Esophagus squamous epithelium (tissue), 5 donors: ENCODE measurements around the gene MBLAC1. TPM values are rescaled to one million over a fixed set of nuclear protein-coding genes. Genes with fewer than 3 reads are reported as not detected.

Source experiments
- DNase-seq: peaks from one replicate; lab custom pipeline; 2025; lab: John Stamatoyannopoulos, UW
- H3K27ac ChIP-seq, 4 donors: fragments of 200-600 bp; sonication (generic); one replicate each; pipeline ENCODE4 v1.5.1; 2016 to 2019; ENCODE audit warnings: mild to moderate bottlenecking in 1 of 4
- H3K27me3 ChIP-seq, 4 donors: fragments of 200-600 bp; sonication (generic); 1 replicate in 3 of 4; 2 replicates in 1 of 4; pipeline versions ENCODE4 v1.5.1 to v1.6.0; 2017 to 2021; ENCODE audit warnings: antibody characterized with exemption in 1 of 4
- H3K36me3 ChIP-seq, 3 donors: fragments of 200-600 bp; sonication (generic); one replicate each; pipeline ENCODE4 v1.5.1; 2016 to 2019
- H3K4me1 ChIP-seq, 3 donors: fragments of 200-600 bp; sonication (generic); one replicate each; pipeline ENCODE4 v1.5.1; 2017 to 2019
- H3K4me3 ChIP-seq, 4 donors: fragments of 200-600 bp; sonication (generic); 1 replicate in 3 of 4; 2 replicates in 1 of 4; pipeline ENCODE4 v1.5.1; 2016 to 2019; ENCODE audit warnings: mild to moderate bottlenecking in 2 of 4, moderate library complexity in 1 of 4
- H3K9me3 ChIP-seq, 3 donors: fragments of 200-600 bp; sonication (generic); one replicate each; pipeline ENCODE4 v1.5.1; 2016 to 2019
- POLR2A ChIP-seq, 4 donors: fragments of 450-650 bp; IDR thresholded peaks; one replicate each; pipeline ENCODE4 v1.6.1; 2017; ENCODE audit warnings: antibody characterized with exemption in 4 of 4, mild to moderate bottlenecking in 4 of 4, moderate library complexity in 3 of 4
- whole genome bisulfite sequencing, 2 donors: methylation state at CpG; one replicate each; pipeline ENCODE4 v1.1.5; 2018; 5-methylcytosine and 5-hydroxymethylcytosine counted together
- intact Hi-C: fragments of 100-400 bp; cut with DNase I; formaldehyde crosslinking; loops from one replicate; pipeline ENCODE4 v1.15.0; 2022
- total RNA-seq, 4 donors: library from RNA; depleted of rRNA; stranded (reverse); fragments of >200 nt; gene quantifications; one replicate each; pipeline ENCODE4 v1.1.0, GENCODE V29; 2016
- TF ChIP-seq, protein P1 (sequence below), 6 experiments: fragments of 450-650 bp in 4 of 6; fragments of 200-600 bp in 2 of 6; sonication (generic) in 2 of 6; IDR thresholded peaks; one replicate each; pipeline ENCODE4 v1.5.1; 2016 to 2019; ENCODE audit warnings: antibody characterized with exemption in 6 of 6, mild to moderate bottlenecking in 4 of 6, moderate library complexity in 4 of 6
- donor health status: DM: yes; HTN: yes; CAD: no.

MBLAC1 gene
- total RNA-seq, 4 donors from 2014 or later, result 2.1 to 6.7 (median 2.9) TPM

DNA sequence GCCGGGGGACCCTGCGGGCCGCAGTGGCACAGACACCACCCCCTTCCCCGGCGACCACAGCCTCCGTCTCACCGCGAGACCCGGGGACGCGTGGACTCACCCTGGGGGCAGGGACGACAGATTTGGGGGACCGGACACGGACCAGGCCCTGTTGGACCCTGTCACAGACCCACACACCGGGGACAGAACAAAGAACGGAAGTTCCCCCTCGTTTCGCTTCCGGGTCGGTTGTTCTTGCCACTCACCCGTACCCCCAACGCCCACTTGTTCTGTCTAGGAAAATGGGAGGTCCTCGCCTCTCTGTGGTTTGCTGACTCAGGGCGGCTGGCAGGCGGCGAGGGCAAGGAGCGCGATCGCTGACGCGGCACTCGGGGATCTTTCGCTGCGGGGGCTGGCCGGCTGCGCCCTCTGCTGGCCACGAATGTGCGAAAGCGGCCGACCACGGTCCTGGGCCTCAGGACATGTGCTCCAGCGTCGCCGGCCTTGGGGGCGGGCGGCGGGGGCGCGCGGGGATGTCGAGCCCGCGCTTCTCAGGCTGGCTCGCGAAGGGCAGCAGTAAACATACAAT is 45.1 kb upstream of the MBLAC1 start, which contains the start of gene ZNF3:
TSS of gene ZNF3 (minus strand) at position 189 of the 568 bp plus-strand sequence. CDS start 4,366 bp downstream, outside the sequence.
- H3K4me1 ChIP-seq, result peaks cover 5 to 43% (median 24%) of the 10 kb centered on the region in 3 donors
- H3K36me3 ChIP-seq, result peaks cover 0 to 34% (median 7%) of the 10 kb centered on the region in 3 donors
- TF ChIP-seq POLR2A (IDR thresholded peaks at IDR 0.05), result peak in 3 of 4 donors; percentile 6 to 61 (median 61)
- TF ChIP-seq, protein P1, sequence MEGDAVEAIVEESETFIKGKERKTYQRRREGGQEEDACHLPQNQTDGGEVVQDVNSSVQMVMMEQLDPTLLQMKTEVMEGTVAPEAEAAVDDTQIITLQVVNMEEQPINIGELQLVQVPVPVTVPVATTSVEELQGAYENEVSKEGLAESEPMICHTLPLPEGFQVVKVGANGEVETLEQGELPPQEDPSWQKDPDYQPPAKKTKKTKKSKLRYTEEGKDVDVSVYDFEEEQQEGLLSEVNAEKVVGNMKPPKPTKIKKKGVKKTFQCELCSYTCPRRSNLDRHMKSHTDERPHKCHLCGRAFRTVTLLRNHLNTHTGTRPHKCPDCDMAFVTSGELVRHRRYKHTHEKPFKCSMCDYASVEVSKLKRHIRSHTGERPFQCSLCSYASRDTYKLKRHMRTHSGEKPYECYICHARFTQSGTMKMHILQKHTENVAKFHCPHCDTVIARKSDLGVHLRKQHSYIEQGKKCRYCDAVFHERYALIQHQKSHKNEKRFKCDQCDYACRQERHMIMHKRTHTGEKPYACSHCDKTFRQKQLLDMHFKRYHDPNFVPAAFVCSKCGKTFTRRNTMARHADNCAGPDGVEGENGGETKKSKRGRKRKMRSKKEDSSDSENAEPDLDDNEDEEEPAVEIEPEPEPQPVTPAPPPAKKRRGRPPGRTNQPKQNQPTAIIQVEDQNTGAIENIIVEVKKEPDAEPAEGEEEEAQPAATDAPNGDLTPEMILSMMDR (IDR thresholded peaks at IDR 0.05), result peak; percentile 95 to 98 (median 96)
- no peaks in the 10 kb centered on the region for H3K27me3 ChIP-seq
- no peaks in the 10 kb centered on the region for H3K9me3 ChIP-seq
- peak within 1 kb of the TSS; percentile 89 to 94 (median 90) for H3K27ac ChIP-seq
- peak; percentile 94 for DNase-seq
- peak within 1 kb of the TSS; percentile 89 to 98 (median 94) for H3K4me3 ChIP-seq
- WGBS, 2 donors, result 0 to 1% methylated on average over 16 to 31 of the region's 55 CpGs
- intact Hi-C loops, result no loop called here

DNA sequence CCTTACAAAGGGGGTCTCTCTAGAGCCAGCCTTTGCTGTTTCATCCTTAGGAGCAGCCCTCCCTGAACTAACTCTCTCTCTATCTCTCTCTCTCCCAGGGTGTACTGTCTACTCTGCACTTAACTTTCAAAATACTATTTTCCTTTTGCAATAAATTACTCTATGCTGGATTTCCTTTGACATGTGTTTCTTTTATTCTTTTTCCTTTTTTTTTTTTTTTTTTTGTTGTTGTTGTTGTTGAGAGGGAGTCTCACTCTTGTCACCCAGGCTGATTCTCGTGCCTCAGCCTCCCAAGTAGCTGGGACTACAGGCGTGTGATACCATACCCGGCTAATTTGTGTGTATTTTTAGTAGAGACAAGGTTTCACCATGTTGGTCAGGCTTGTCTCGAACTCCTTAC is 43.8 kb upstream of the MBLAC1 start:
- no peaks in the 10 kb centered on the region for H3K9me3 ChIP-seq
- intact Hi-C loops, result no loop called here
- no peaks in the 10 kb centered on the region for H3K27me3 ChIP-seq
- DNase-seq, result no peak
- no peak overlapping the region for H3K4me3 ChIP-seq
- 59 to 67% methylated on average over 3 to 4 of the region's 4 CpGs for WGBS, 2 donors
- peak overlapping the region in 3 of 4 donors; percentile 57 to 94 (median 89) for H3K27ac ChIP-seq
- TF ChIP-seq, protein P1 (IDR thresholded peaks at IDR 0.05), result no peak
- TF ChIP-seq POLR2A (IDR thresholded peaks at IDR 0.05), result no peak
- peaks cover 5 to 47% (median 25%) of the 10 kb centered on the region in 3 donors for H3K4me1 ChIP-seq
- H3K36me3 ChIP-seq, result peaks cover 0 to 20% (median 0%) of the 10 kb centered on the region in 3 donors

GRCh38 chr7:100085515-100085914 is 41.3 kb upstream of the MBLAC1 start:
- no peak for DNase-seq
- H3K27me3 ChIP-seq, result no peaks in the 10 kb centered on the region
- 65 to 70% methylated on average over 3 of the region's 3 CpGs for WGBS, 2 donors
- H3K9me3 ChIP-seq, result no peaks in the 10 kb centered on the region
- TF ChIP-seq, protein P1 (IDR thresholded peaks at IDR 0.05), result no peak
- no peak for TF ChIP-seq POLR2A (IDR thresholded peaks at IDR 0.05)
- no peak overlapping the region for H3K4me3 ChIP-seq
- peaks cover 10 to 45% (median 29%) of the 10 kb centered on the region in 3 donors for H3K4me1 ChIP-seq
- intact Hi-C loops, result no loop called here
- no peak overlapping the region for H3K27ac ChIP-seq
- peaks cover 0 to 8% (median 2%) of the 10 kb centered on the region in 3 donors for H3K36me3 ChIP-seq

DNA sequence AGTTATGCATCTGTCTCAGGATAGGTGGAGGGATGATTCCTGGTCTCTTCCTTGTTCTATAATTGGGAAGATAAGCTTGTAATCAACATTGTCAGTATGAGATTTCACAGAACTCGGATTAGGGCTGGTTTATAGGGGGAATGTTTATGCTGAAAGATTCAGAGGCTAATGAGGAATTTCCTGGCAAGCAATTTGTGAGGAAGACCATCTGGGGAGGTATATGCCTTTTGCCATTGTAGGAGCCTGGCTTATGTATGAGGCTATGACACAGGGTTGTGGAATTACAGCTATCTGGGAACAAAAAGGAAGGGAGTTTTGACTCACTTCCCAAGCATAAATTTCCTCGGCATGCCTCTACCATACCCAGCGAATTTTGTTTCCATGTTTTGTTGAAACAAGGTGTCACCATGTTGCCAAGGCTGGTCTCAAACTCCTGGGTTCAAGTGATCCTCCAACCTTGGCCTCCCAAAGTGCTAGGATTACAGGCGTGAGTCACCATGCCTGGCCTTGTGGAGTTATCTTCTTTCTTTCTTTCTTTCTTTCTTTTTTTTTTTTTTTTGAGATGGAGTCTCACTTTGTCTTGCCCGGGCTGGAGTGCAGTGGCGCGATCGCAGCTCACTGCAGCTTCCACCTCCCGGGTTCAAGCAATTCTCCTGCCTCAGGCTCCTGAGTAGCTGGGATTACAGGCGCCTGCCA is 39.6 kb upstream of the MBLAC1 start:
- no peak for TF ChIP-seq POLR2A (IDR thresholded peaks at IDR 0.05)
- TF ChIP-seq, protein P1 (IDR thresholded peaks at IDR 0.05), result no peak

More for the DNA sequence above, 39.6 kb upstream of the MBLAC1 start:
- 69 to 75% methylated on average over 9 to 10 of the region's 10 CpGs for WGBS, 2 donors
- peaks cover 5 to 24% (median 16%) of the 10 kb centered on the region in 3 donors for H3K36me3 ChIP-seq
- peak overlapping the region in 1 of 4 donors; percentile 91 for H3K27ac ChIP-seq
- DNase-seq, result no peak
- H3K4me1 ChIP-seq, result peaks cover 6 to 41% (median 24%) of the 10 kb centered on the region in 3 donors
- H3K4me3 ChIP-seq, result no peak overlapping the region
- intact Hi-C loops, result no loop called here
- H3K9me3 ChIP-seq, result no peaks in the 10 kb centered on the region
- H3K27me3 ChIP-seq, result no peaks in the 10 kb centered on the region
